ENCODE measurements around the gene UBE2H.

DNA sequence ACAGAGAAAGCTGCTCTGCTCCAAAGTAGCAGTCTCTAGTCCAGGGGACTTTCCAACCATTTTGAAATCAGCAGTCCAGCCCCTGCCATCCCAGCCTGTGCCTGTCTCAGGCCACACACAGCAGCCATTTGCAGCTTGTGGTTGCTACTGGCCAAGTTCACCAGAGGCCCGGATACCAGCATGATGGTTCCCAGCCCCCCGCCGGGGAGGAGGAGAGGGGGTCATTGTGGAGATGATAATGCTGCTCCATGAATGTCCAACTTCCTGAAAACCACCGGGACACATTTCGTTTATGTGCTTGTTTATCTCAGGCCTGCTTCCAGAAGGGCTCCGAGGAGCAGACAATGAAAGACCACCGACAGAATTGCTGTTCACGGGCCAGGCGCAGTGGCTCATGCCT lies 160.0 kb downstream of the UBE2H start:
- no peak for TF ChIP-seq YY1 (IDR thresholded peaks at IDR 0.05; ENCODE audit: insufficient read depth, insufficient read length)
- no peak for TF ChIP-seq ZNF274 (IDR thresholded peaks at IDR 0.05; ENCODE audit: low read depth, low read length)
- TF ChIP-seq SUZ12 (IDR thresholded peaks at IDR 0.05; ENCODE audit: extremely low read depth, insufficient read depth, insufficient read length): no peak

Measured in NT2/D1 (cell line).